CD4-positive, CD25-positive, alpha-beta regulatory T cell (primary cell): Measurements from ENCODE around the gene KIAA1328. TPM values are rescaled to one million over a fixed set of nuclear protein-coding genes. Genes with fewer than 3 reads are reported as not detected.

Experiments
- ATAC-seq, 2 donors: fragments of 150-1000 bp; cut with Tn5 transposase; one replicate each; pipeline ENCODE4 v1.10.0; 2021; ENCODE audit warnings: low read depth in 2 of 2, moderate number of reproducible peaks in 2 of 2, moderate library complexity in 1 of 2
- DNase-seq, 3 donors: peaks; one replicate each; pipeline versions ENCODE4 v3.0.0 to v3.0.0-alpha.2; 2012 to 2022; ENCODE audit warnings: mixed read lengths in 1 of 3
- H3K27ac ChIP-seq: one replicate; pipeline ENCODE4 v1.7.0; 2013; ENCODE audit warnings: mild to moderate bottlenecking, low read length; ENCODE audit not compliant: insufficient read depth, poor library complexity, severe bottlenecking
- H3K27me3 ChIP-seq: one replicate; pipeline ENCODE4 v1.7.0; 2013; ENCODE audit warnings: low read length; ENCODE audit not compliant: control insufficient read depth, insufficient read depth
- H3K36me3 ChIP-seq: one replicate; pipeline ENCODE4 v1.7.0; 2013; ENCODE audit warnings: mild to moderate bottlenecking, low read length, moderate library complexity; ENCODE audit not compliant: control insufficient read depth, insufficient read depth
- H3K4me1 ChIP-seq: 2 replicates; pipeline ENCODE4 v1.7.0; 2013; ENCODE audit warnings: mild to moderate bottlenecking, low read length; ENCODE audit not compliant: insufficient read depth, control insufficient read depth, poor library complexity, severe bottlenecking
- H3K4me3 ChIP-seq: one replicate; pipeline ENCODE4 v1.7.0; 2013; ENCODE audit warnings: low read depth, mild to moderate bottlenecking, low read length, moderate library complexity
- H3K9me3 ChIP-seq, 2 experiments: 1 replicate in 1 of 2; 2 replicates in 1 of 2; pipeline ENCODE4 v1.7.0; 2013; ENCODE audit warnings: low read length in 2 of 2, mild to moderate bottlenecking in 1 of 2, moderate library complexity in 1 of 2; ENCODE audit not compliant: control insufficient read depth in 2 of 2
- H3K27ac Mint-ChIP-seq, 3 donors: one replicate each; pipeline ENCODE4 v1.8.0; 2020 to 2022; ENCODE audit warnings: mild to moderate bottlenecking in 3 of 3, mixed read lengths in 3 of 3, moderate library complexity in 2 of 3
- H3K27me3 Mint-ChIP-seq: one replicate; pipeline ENCODE4 v1.8.0; 2022; ENCODE audit warnings: mild to moderate bottlenecking, mixed read lengths
- H3K36me3 Mint-ChIP-seq: one replicate; pipeline ENCODE4 v1.8.0; 2020; ENCODE audit warnings: mixed read lengths
- H3K4me1 Mint-ChIP-seq, 4 donors: one replicate each; pipeline ENCODE4 v1.8.0; 2020 to 2022; ENCODE audit warnings: mixed read lengths in 4 of 4, mild to moderate bottlenecking in 1 of 4
- H3K4me3 Mint-ChIP-seq, 4 donors: one replicate each; pipeline ENCODE4 v1.8.0; 2020 to 2022; ENCODE audit warnings: mild to moderate bottlenecking in 4 of 4, mixed read lengths in 4 of 4, moderate library complexity in 3 of 4
- H3K9me3 Mint-ChIP-seq, 7 donors: one replicate each; pipeline ENCODE4 v1.8.0; 2020 to 2022; ENCODE audit warnings: mixed read lengths in 7 of 7, mild to moderate bottlenecking in 3 of 7, moderate library complexity in 2 of 7
- polyA plus RNA-seq, 4 donors: library from polyadenylated mRNA; unstranded; fragments of 300-500 nt; fragmentation: Illumina TruSeq; gene quantifications; one replicate each; pipeline ENCODE4 v1.2.3, GENCODE V29; 2021
- total RNA-seq: library from RNA; stranded (reverse); gene quantifications from one replicate; pipeline ENCODE4 v1.2.3, GENCODE V29; 2022

KIAA1328 gene
- total and polyA plus RNA-seq, 5 donors from 2014 or later = 7.9 to 15.4 (median 8.5) TPM

DNA sequence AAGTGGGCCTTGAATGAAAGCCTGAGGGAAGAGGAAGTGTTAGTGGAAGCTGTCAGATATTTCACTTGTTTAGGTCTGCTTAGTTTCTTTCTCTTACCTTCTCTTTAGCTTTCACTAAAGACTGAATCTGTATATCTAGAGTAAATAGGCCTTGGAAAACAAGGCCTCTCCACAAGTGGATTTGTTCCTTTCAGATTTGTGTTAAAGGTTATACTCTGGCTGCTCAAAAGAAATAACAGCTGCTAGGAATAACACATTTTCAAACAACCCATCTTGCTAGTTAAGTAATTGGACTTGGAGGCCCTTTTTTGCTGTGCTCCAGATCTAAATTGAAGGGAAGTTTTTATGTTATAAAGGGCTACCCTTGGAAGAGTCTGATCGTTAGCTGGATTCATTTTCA is 236.3 kb downstream of the KIAA1328 start:
- Histone ChIP-seq H3K9me3 (no peaks in the 10 kb centered on the region), H3K27ac (no peak overlapping the region), H3K27me3 (no peaks in the 10 kb centered on the region), H3K36me3 (no peaks in the 10 kb centered on the region), H3K4me1 (no peaks in the 10 kb centered on the region), H3K4me3 (no peak overlapping the region)
- Mint-ChIP-seq H3K4me1 (peaks cover 4 to 15% (median 9%) of the 10 kb centered on the region in 4 donors), H3K36me3 (peaks cover 25% of the 10 kb centered on the region), H3K9me3 (peaks cover 0 to 11% (median 4%) of the 10 kb centered on the region in 7 donors), H3K27ac (no peak overlapping the region), H3K4me3 (no peak overlapping the region), H3K27me3 (no peaks in the 10 kb centered on the region)
- ATAC-seq (no peak), DNase-seq (no peak)

DNA sequence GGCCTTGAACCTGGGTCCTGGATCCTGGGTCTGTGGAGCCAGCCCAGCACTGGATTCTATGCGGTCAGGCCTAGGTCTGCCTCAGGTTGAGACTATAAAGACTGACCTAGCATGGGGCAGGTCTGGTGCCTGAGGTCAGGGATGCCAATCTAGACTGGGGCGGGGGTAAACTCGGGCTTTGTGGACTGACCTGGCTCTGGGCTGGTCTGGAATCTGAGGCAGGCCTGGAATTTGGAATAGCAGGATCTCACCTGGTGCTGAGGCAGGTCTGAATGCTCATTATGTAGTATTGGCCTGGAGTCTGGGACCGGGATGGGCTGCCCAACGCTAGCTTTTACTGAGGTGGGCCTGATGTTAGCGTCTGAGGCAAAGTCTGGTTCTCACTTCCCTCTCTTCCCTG is 256.0 kb downstream of the KIAA1328 start:
- DNase-seq (no peak), ATAC-seq (no peak)
- peaks cover 0 to 2% (median 0%) of the 10 kb centered on the region in 4 donors for H3K4me1 Mint-ChIP-seq
- no peak overlapping the region for H3K4me3 ChIP-seq
- no peak overlapping the region for H3K4me3 Mint-ChIP-seq
- no peaks in the 10 kb centered on the region for H3K4me1 ChIP-seq
- H3K27me3 ChIP-seq = no peaks in the 10 kb centered on the region
- H3K36me3 ChIP-seq = no peaks in the 10 kb centered on the region
- H3K27ac ChIP-seq = no peak overlapping the region
- peaks cover 0 to 17% (median 1%) of the 10 kb centered on the region in 7 donors for H3K9me3 Mint-ChIP-seq
- H3K27me3 Mint-ChIP-seq = no peaks in the 10 kb centered on the region
- H3K36me3 Mint-ChIP-seq = peaks cover 25% of the 10 kb centered on the region
- H3K9me3 ChIP-seq = no peaks in the 10 kb centered on the region
- no peak overlapping the region for H3K27ac Mint-ChIP-seq

DNA sequence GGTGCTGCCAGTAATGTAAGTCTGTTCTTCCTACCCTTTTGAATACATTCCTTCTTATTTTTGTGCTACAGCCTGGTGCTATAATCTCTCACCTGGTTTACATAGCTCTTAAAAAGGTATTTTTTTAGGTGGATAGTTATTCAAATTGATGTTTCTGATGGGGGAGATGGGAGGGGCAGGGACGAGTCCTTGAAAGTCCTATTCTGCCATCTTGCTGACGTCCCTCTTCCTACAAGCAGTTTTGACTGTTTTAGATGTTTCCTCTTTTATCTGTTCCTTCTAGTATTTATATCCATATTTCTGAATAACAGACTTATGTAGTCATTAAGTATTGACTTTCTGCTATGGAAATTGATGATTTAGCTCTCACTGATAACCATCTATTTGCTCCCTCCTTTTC is 256.4 kb downstream of the KIAA1328 start:
- Mint-ChIP-seq H3K27me3 (no peaks in the 10 kb centered on the region), H3K36me3 (peaks cover 25% of the 10 kb centered on the region), H3K27ac (no peak overlapping the region), H3K9me3 (peaks cover 0 to 17% (median 0%) of the 10 kb centered on the region in 7 donors), H3K4me1 (peaks cover 0 to 2% (median 0%) of the 10 kb centered on the region in 4 donors), H3K4me3 (no peak overlapping the region)
- no peaks in the 10 kb centered on the region for H3K9me3 ChIP-seq
- no peak for DNase-seq
- H3K27me3 ChIP-seq = no peaks in the 10 kb centered on the region
- H3K27ac ChIP-seq = no peak overlapping the region
- H3K4me1 ChIP-seq = no peaks in the 10 kb centered on the region
- no peak overlapping the region for H3K4me3 ChIP-seq
- H3K36me3 ChIP-seq = no peaks in the 10 kb centered on the region
- no peak for ATAC-seq

DNA sequence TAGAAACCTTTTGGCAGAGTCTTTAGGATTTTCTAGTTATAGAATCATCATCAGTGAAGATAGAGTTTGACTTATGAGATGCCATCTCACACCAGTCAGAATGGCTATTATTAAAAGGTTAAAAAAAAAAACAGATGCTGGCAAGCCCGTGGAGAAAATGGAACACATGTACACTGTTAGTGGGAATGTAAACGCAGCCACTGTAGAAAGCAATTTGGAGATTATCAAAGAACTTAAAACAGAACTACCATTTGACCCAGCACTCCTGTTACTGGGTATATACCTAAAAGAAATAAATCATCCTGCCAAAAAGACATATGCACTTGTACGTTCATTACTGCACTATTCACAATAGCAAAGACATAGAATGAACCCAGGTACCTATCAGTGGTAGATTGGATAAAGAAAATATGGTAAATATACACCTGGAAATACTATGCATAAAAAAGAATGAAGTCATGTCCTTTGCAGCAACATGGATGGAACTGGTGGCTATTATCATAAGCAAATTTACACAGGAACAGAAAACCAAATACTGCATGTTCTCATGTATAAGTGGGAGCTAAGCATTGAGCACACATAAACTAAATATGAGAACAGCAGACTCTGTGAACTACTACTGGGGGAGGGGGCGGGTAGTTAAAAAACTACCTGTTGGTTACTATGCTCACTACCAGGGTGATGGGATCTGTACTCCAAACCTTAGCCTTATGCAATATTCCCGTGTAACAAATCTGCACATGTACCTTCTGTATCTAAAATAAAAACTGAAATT is 279.0 kb downstream of the KIAA1328 start:
- no peaks in the 10 kb centered on the region for H3K4me1 ChIP-seq
- peaks cover 3 to 9% of the 10 kb centered on the region in 2 experiments for H3K9me3 ChIP-seq
- H3K4me1 Mint-ChIP-seq = no peaks in the 10 kb centered on the region
- H3K27ac Mint-ChIP-seq = no peak overlapping the region
- no peak overlapping the region for H3K4me3 ChIP-seq
- H3K36me3 Mint-ChIP-seq = peaks cover 6% of the 10 kb centered on the region
- H3K4me3 Mint-ChIP-seq = no peak overlapping the region
- no peak for DNase-seq
- no peaks in the 10 kb centered on the region for H3K36me3 ChIP-seq
- no peak overlapping the region for H3K27ac ChIP-seq
- no peaks in the 10 kb centered on the region for H3K27me3 ChIP-seq
- no peak for ATAC-seq
- peaks cover 4 to 37% (median 13%) of the 10 kb centered on the region in 7 donors for H3K9me3 Mint-ChIP-seq
- no peaks in the 10 kb centered on the region for H3K27me3 Mint-ChIP-seq

DNA sequence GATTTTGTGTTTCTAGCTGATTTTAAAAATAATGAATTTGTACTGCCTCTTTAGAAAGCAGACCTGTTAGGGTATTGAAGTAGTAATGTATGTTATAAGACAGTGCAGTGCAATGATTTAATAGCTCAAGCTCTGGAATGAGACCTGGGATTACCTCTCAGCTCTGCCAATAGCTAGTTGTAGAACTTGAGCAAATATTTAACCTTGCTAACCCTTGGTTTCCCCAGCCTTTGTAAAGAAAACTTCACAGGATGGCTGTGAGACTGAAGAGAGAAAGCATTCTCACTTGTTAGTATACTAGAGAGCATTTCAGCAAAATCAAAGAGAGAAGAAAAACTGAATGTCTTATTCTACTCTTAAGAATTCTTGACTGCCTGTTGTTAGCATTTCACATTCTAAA is 293.9 kb downstream of the KIAA1328 start:
- Mint-ChIP-seq H3K27me3 (no peaks in the 10 kb centered on the region), H3K27ac (no peak overlapping the region), H3K36me3 (no peaks in the 10 kb centered on the region), H3K4me1 (no peaks in the 10 kb centered on the region), H3K9me3 (peaks cover 0 to 9% (median 2%) of the 10 kb centered on the region in 7 donors), H3K4me3 (no peak overlapping the region)
- H3K27me3 ChIP-seq = no peaks in the 10 kb centered on the region
- H3K9me3 ChIP-seq = no peaks in the 10 kb centered on the region
- no peaks in the 10 kb centered on the region for H3K36me3 ChIP-seq
- no peak for DNase-seq
- no peaks in the 10 kb centered on the region for H3K4me1 ChIP-seq
- no peak for ATAC-seq
- H3K4me3 ChIP-seq = no peak overlapping the region
- H3K27ac ChIP-seq = no peak overlapping the region

DNA sequence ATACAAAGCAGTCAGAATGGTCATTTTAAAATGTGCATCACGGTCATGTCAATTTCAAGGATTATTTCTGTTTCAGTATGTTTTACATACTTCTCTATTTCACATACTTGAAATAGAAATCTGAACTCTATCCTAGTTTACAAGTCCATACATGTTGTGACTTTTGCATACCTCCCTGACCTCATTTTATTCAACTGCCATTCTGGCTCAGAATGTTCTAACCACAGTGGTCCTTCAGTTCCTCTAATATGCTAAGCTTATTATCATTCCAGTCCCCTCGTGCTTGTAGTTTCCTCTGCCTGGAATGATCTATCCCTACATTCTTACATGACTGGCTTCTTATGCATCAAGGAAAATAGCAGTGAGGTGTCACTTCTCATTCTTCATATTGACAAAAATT is 295.6 kb downstream of the KIAA1328 start:
- no peaks in the 10 kb centered on the region for H3K9me3 ChIP-seq
- no peaks in the 10 kb centered on the region for H3K36me3 ChIP-seq
- H3K36me3 Mint-ChIP-seq = peaks cover 3% of the 10 kb centered on the region
- no peaks in the 10 kb centered on the region for H3K27me3 ChIP-seq
- DNase-seq (no peak), ATAC-seq (no peak)
- H3K4me1 Mint-ChIP-seq = no peaks in the 10 kb centered on the region
- no peaks in the 10 kb centered on the region for H3K4me1 ChIP-seq
- H3K4me3 Mint-ChIP-seq = no peak overlapping the region
- peaks cover 0 to 4% (median 0%) of the 10 kb centered on the region in 7 donors for H3K9me3 Mint-ChIP-seq
- H3K27ac ChIP-seq = no peak overlapping the region
- no peaks in the 10 kb centered on the region for H3K27me3 Mint-ChIP-seq
- H3K4me3 ChIP-seq = no peak overlapping the region
- no peak overlapping the region for H3K27ac Mint-ChIP-seq

DNA sequence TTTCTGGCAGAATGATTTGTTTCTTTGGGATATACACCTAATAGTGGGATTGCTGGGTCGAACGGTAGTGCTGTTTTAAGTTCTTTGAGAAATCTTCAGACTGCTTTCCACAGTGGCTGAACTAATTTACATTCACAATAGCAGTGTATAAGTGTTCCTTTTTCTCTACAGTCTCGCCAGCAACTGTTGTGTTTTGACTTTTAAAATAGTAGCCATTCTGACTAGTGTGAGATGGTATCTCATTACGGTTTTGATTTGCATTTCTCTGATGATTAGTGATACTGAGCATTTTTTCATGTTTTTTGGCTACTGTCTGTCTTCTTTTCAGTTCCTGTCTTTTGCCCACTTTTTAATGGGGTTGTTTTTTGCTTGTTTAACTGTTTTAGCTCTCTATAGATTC is 306.2 kb downstream of the KIAA1328 start:
- H3K4me1 Mint-ChIP-seq = peaks cover 0 to 8% (median 5%) of the 10 kb centered on the region in 4 donors
- peaks cover 0 to 16% (median 5%) of the 10 kb centered on the region in 7 donors for H3K9me3 Mint-ChIP-seq
- peaks cover 7% of the 10 kb centered on the region for H3K36me3 Mint-ChIP-seq
- Histone ChIP-seq H3K4me3 (no peak overlapping the region), H3K27me3 (no peaks in the 10 kb centered on the region), H3K36me3 (no peaks in the 10 kb centered on the region), H3K9me3 (no peaks in the 10 kb centered on the region), H3K4me1 (no peaks in the 10 kb centered on the region), H3K27ac (no peak overlapping the region)
- DNase-seq (no peak), ATAC-seq (no peak)
- H3K27ac Mint-ChIP-seq = no peak overlapping the region
- no peaks in the 10 kb centered on the region for H3K27me3 Mint-ChIP-seq
- no peak overlapping the region for H3K4me3 Mint-ChIP-seq

DNA sequence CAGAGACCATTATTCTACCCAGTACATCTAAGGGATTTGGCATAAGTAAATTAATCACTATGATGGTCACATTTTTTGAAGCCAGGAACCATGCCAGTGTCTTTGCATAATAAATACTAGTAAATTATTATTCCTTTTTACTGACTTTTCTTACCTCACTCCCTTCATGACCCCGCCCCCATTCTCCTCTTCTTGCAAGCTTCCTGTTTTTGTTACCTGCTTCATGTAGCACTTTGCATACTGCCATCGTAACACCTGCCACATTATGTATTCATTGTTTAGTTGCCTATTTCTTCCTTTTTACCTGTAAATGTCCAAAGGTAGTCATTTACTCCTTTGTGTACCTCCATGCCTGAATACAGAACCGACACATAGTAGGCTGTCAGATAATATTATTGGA is 309.5 kb downstream of the KIAA1328 start:
- Histone ChIP-seq H3K27me3 (no peaks in the 10 kb centered on the region), H3K36me3 (no peaks in the 10 kb centered on the region), H3K4me1 (no peaks in the 10 kb centered on the region), H3K4me3 (no peak overlapping the region), H3K9me3 (no peaks in the 10 kb centered on the region), H3K27ac (no peak overlapping the region)
- H3K9me3 Mint-ChIP-seq = peaks cover 0 to 7% (median 5%) of the 10 kb centered on the region in 7 donors
- no peak overlapping the region for H3K4me3 Mint-ChIP-seq
- ATAC-seq (no peak), DNase-seq (no peak)
- peaks cover 0 to 8% (median 5%) of the 10 kb centered on the region in 4 donors for H3K4me1 Mint-ChIP-seq
- peak overlapping the region in 1 of 3 donors; percentile 15 for H3K27ac Mint-ChIP-seq
- H3K36me3 Mint-ChIP-seq = peaks cover 7% of the 10 kb centered on the region
- no peaks in the 10 kb centered on the region for H3K27me3 Mint-ChIP-seq
